HepG2 (cell line): ENCODE results near the gene SLC2A13. TPM values are rescaled to one million over a fixed set of nuclear protein-coding genes. Genes with fewer than 3 reads are reported as not detected.

ENCODE experiments used
- ATAC-seq: fragments of 200-7000 bp; cut with Tn5 transposase; 3 replicates; pipeline ENCODE4 v1.9.1; 2020; ENCODE audit warnings: mild to moderate bottlenecking, moderate library complexity
- BruUV-seq: library from RNA; stranded (reverse); fragments of 400-500 nt; replicated peaks from 2 replicates; lab custom pipeline; 2021; lab: Mats Ljungman, UMichigan
- CTCF ChIA-PET: fragments of 300-600 bp; formaldehyde crosslinking; extraction: SDS; loops from one replicate; lab custom pipeline; 2021; ENCODE audit warnings: low total read pairs, inconsistent platforms, low intra/inter-chr PET ratio; lab: Yijun Ruan, JAX
- POLR2A ChIA-PET: fragments of 350-600 bp; sonication (Branson Sonifier 250); formaldehyde crosslinking; loops from one replicate; lab custom pipeline; 2020; ENCODE audit warnings: antibody characterized with exemption, inconsistent platforms; lab: Yijun Ruan, JAX
- DNase-seq: peaks from one replicate; pipeline ENCODE4 v3.0.0-alpha.2; 2015; ENCODE audit warnings: low spot score
- FAIRE-seq: peaks from 3 replicates; lab custom pipeline; 2011; peaks lifted over from hg19 to GRCh38; lab: Jason Lieb, UNC
- H2AFZ ChIP-seq: one replicate; pipeline ENCODE4 v1.6.1; 2011; ENCODE audit warnings: low read length, inconsistent platforms
- H3K27ac ChIP-seq: fragments of 300-600 bp; 3 replicates; pipeline ENCODE4 v1.8.0; 2011; ENCODE audit warnings: mixed run types, mild to moderate bottlenecking, mixed read lengths, low read length, inconsistent platforms; ENCODE audit not compliant: insufficient read depth; ENCODE audit errors: extremely low read length
- H3K27me3 ChIP-seq, 2 experiments: fragments of 200-600 bp in 1 of 2; 2 replicates in 1 of 2; 3 replicates in 1 of 2; pipeline versions ENCODE4 v1.6.0 to v1.8.0; 2011; ENCODE audit warnings: low read length in 2 of 2, mild to moderate bottlenecking in 2 of 2, moderate library complexity in 2 of 2, inconsistent platforms in 1 of 2; ENCODE audit not compliant: insufficient read depth in 2 of 2, control insufficient read depth in 1 of 2
- H3K36me3 ChIP-seq, 2 experiments: fragments of 200-600 bp in 1 of 2; replicated peaks in 1 of 2; 2 replicates in 1 of 2; 3 replicates in 1 of 2; pipeline versions ENCODE4 v1.5.1 to v1.8.0; 2011; ENCODE audit warnings: low read length in 2 of 2, inconsistent platforms in 1 of 2; ENCODE audit not compliant: insufficient read depth in 2 of 2, control insufficient read depth in 1 of 2
- H3K4me1 ChIP-seq: 2 replicates; pipeline ENCODE4 v1.5.1; 2012; ENCODE audit warnings: low read length, inconsistent platforms; ENCODE audit not compliant: insufficient read depth
- H3K4me2 ChIP-seq: 2 replicates; pipeline ENCODE4 v1.6.0; 2011; ENCODE audit warnings: low read depth, low read length, inconsistent platforms
- H3K4me3 ChIP-seq, 3 experiments: fragments of 200-600 bp in 1 of 3; sonication (generic), shearing (Covaris generic) in 1 of 3; replicated peaks in 1 of 3; 2 replicates each; pipeline ENCODE4 v1.5.1; 2011 to 2016; ENCODE audit warnings: low read length in 3 of 3, inconsistent platforms in 2 of 3, low read depth in 2 of 3, mild to moderate bottlenecking in 2 of 3, control low read depth in 1 of 3, mixed read lengths in 1 of 3; ENCODE audit not compliant: insufficient read depth in 1 of 3
- H3K79me2 ChIP-seq: one replicate; pipeline ENCODE4 v1.6.1; 2011; ENCODE audit warnings: low read length, inconsistent platforms; ENCODE audit not compliant: insufficient read depth
- H3K9ac ChIP-seq: 2 replicates; pipeline ENCODE4 v1.6.0; 2011; ENCODE audit warnings: mild to moderate bottlenecking, low read depth, low read length, inconsistent platforms; ENCODE audit not compliant: insufficient read depth
- H3K9me3 ChIP-seq: 2 replicates; pipeline ENCODE4 v1.5.1; 2012; ENCODE audit warnings: mild to moderate bottlenecking, low read length
- H4K20me1 ChIP-seq: 2 replicates; pipeline ENCODE4 v1.6.0; 2011; ENCODE audit warnings: inconsistent platforms, mild to moderate bottlenecking, low read length, moderate library complexity; ENCODE audit not compliant: insufficient read depth
- FIP1L1 ChIP-seq: fragments of 200-400 bp; formaldehyde crosslinking; IDR thresholded peaks from 2 replicates; pipeline ENCODE4 v1.6.1; 2018; ENCODE audit warnings: low read depth, mild to moderate bottlenecking, low read length, moderate library complexity, borderline replicate concordance; ENCODE audit not compliant: insufficient read depth
- GTF2F1 ChIP-seq: fragments of 150-350 bp; IDR thresholded peaks from 2 replicates; pipeline ENCODE4 v1.6.1; 2014; ENCODE audit warnings: low read length
- NCOA2 ChIP-seq: sonication (generic); formaldehyde crosslinking; IDR thresholded peaks from 2 replicates; pipeline ENCODE4 v1.8.0; 2022; ENCODE audit warnings: inconsistent platforms
- PHF20 ChIP-seq: sonication (generic); formaldehyde crosslinking; IDR thresholded peaks from 2 replicates; pipeline ENCODE4 v1.5.0; 2020; ENCODE audit warnings: mild to moderate bottlenecking, missing genetic modification reagents
- PRPF4 ChIP-seq: fragments of 200-400 bp; formaldehyde crosslinking; IDR thresholded peaks from 2 replicates; pipeline ENCODE4 v1.6.1; 2016; ENCODE audit warnings: low read length, low read depth; ENCODE audit not compliant: poor library complexity, severe bottlenecking
- RAD21 ChIP-seq: fragments of 450-650 bp; formaldehyde crosslinking; IDR thresholded peaks from 2 replicates; pipeline ENCODE4 v1.5.0; 2020; ENCODE audit warnings: mild to moderate bottlenecking
- RAD51 ChIP-seq: fragments of 450-650 bp; IDR thresholded peaks from 2 replicates; pipeline ENCODE4 v1.6.1; 2016; ENCODE audit warnings: borderline replicate concordance
- ZMYM4 ChIP-seq: sonication (generic); formaldehyde crosslinking; IDR thresholded peaks from 2 replicates; pipeline ENCODE4 v1.8.1; 2023; ENCODE audit warnings: mild to moderate bottlenecking, missing genetic modification reagents
- ZNF136 ChIP-seq: sonication (generic); formaldehyde crosslinking; IDR thresholded peaks from 2 replicates; pipeline ENCODE4 v1.8.1; 2022; ENCODE audit warnings: low read depth, mild to moderate bottlenecking, moderate library complexity, missing genetic modification reagents
- ZNF263 ChIP-seq: sonication (generic); formaldehyde crosslinking; IDR thresholded peaks from 2 replicates; pipeline ENCODE4 v1.4.0; 2020; ENCODE audit warnings: missing genetic modification reagents
- ZNF264 ChIP-seq: sonication (generic); formaldehyde crosslinking; IDR thresholded peaks from 2 replicates; pipeline ENCODE4 v1.4.0; 2020; ENCODE audit warnings: missing genetic modification reagents
- ZNF292 ChIP-seq: sonication (generic); formaldehyde crosslinking; IDR thresholded peaks from 2 replicates; pipeline ENCODE4 v1.8.1; 2022; ENCODE audit warnings: mild to moderate bottlenecking, low read depth, missing genetic modification reagents, borderline replicate concordance
- ZNF329 ChIP-seq: sonication (generic); formaldehyde crosslinking; IDR thresholded peaks from 2 replicates; pipeline ENCODE4 v1.9.0; 2021; ENCODE audit warnings: low read depth, mild to moderate bottlenecking, missing genetic modification reagents
- ZNF432 ChIP-seq: sonication (generic); formaldehyde crosslinking; IDR thresholded peaks from 2 replicates; pipeline ENCODE4 v1.5.0; 2020; ENCODE audit warnings: missing genetic modification reagents, mild to moderate bottlenecking, borderline replicate concordance
- ZNF460 ChIP-seq: sonication (generic); formaldehyde crosslinking; IDR thresholded peaks from 2 replicates; pipeline ENCODE4 v1.5.1; 2020; ENCODE audit warnings: missing genetic modification reagents, mild to moderate bottlenecking, borderline replicate concordance
- ZNF569 ChIP-seq: sonication (generic); formaldehyde crosslinking; IDR thresholded peaks from 2 replicates; pipeline ENCODE4 v1.5.0; 2020; ENCODE audit warnings: mild to moderate bottlenecking, missing genetic modification reagents, moderate library complexity, borderline replicate concordance
- WGBS: methylation state at CpG from one replicate; pipeline ENCODE4 v1.1.6; 2017; ENCODE audit warnings: low lambda C conversion rate; 5-methylcytosine and 5-hydroxymethylcytosine counted together
- in situ Hi-C: cut with HindIII; loops from 2 replicates; pipeline ENCODE4 v1.10.0; 2017; ENCODE audit warnings: low pct_unique_long_range_greater_than_20kb; ENCODE audit not compliant: extremely low pct_ligation_motif_present
- intact Hi-C: fragments of 100-400 bp; cut with micrococcal nuclease; formaldehyde crosslinking; loops from one replicate; pipeline ENCODE4 v1.10.0; 2022; ENCODE audit not compliant: unreplicated experiment
- polyA plus RNA-seq, 8 experiments: library from polyadenylated mRNA; depleted of rRNA in 3 of 8; stranded (reverse) in 7 of 8; unstranded in 1 of 8; fragments of >200 nt; fragmentation: Illumina TruSeq in 4 of 8; extraction: Trizol in 4 of 8; gene quantifications; 2 replicates each; pipeline versions ENCODE4 v1.2.1 to v1.2.3, GENCODE V29; 2011 to 2016; ENCODE audit warnings: low read depth in 4 of 8, missing spikeins in 1 of 8, mixed read lengths in 1 of 8; ENCODE audit not compliant: insufficient read depth in 1 of 8
- total RNA-seq, 5 experiments: library from RNA; depleted of rRNA; stranded (reverse); fragments of >200 nt; fragmentation: Illumina TruSeq; extraction: Trizol; gene quantifications; 2 replicates each; pipeline ENCODE4 v1.2.3, GENCODE V29; 2016; ENCODE audit warnings: low read depth in 1 of 5
- TF ChIP-seq, protein P1 (sequence below): sonication (generic); formaldehyde crosslinking; IDR thresholded peaks from 2 replicates; pipeline ENCODE4 v1.4.0; 2020; ENCODE audit warnings: mild to moderate bottlenecking, missing genetic modification reagents, borderline replicate concordance
- TF ChIP-seq, protein P2 (sequence below): sonication (generic); formaldehyde crosslinking; conservative IDR thresholded peaks from 2 replicates; pipeline ENCODE4 v1.8.0; 2022; ENCODE audit warnings: mild to moderate bottlenecking, moderate library complexity, missing genetic modification reagents
- TF ChIP-seq, protein P3 (sequence below): sonication (generic); formaldehyde crosslinking; IDR thresholded peaks from 2 replicates; pipeline ENCODE4 v1.5.0; 2020; ENCODE audit warnings: missing genetic modification reagents

SLC2A13 gene
- total and polyA plus RNA-seq, 2 of the 13 experiments (the other 11 are each of a cell fraction or from before 2014, with no cell fraction given): 5.5 to 6.0 TPM

DNA sequence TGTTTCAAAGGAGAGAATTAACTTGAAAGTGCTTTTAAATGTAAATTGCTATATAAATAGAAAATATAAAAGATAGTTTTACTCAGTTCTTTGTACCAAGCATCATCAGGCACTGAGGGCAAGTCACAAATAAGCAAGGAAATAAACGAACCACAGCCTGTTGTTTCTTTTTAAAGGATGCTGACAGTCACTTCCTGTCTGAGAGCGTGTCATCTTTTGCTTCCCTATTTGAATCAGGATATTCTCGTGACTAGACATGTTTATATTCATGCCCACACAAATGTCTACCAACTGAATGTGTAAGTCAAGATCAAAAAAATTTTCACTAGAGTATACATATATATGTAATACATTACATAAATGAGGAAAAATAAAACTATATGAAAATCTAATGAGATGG, 31.4 kb upstream of the SLC2A13 start:
- no peaks in the 10 kb centered on the region for H3K9me3 ChIP-seq
- intact Hi-C loops: no loop called here
- H3K79me2 ChIP-seq: no peaks in the 10 kb centered on the region
- FAIRE-seq (no peak), ATAC-seq (no peak)
- H3K36me3 ChIP-seq: no peaks in the 10 kb centered on the region
- 1% methylated on average over 3 of the region's 3 CpGs for WGBS
- H4K20me1 ChIP-seq: no peaks in the 10 kb centered on the region
- H3K9ac ChIP-seq: no peak overlapping the region
- CTCF ChIA-PET: no interaction called here
- H3K4me1 ChIP-seq: no peaks in the 10 kb centered on the region
- no peak overlapping the region for H3K4me3 ChIP-seq
- no peaks in the 10 kb centered on the region; a peak in 1 of 5 replicates for H3K27me3 ChIP-seq
- no TSS peak for BruUV-seq
- no peak overlapping the region for H3K27ac ChIP-seq
- TF ChIP-seq GTF2F1 (no peak), ZNF264 (no peak), ZNF136 (CRISPR knock-in tag) (no peak), PHF20 (CRISPR knock-in tag) (no peak), NCOA2 (CRISPR knock-in tag) (no peak), FIP1L1 (no peak), ZNF329 (CRISPR knock-in tag) (no peak), ZNF292 (CRISPR knock-in tag) (no peak), RAD21 (CRISPR knock-in tag) (no peak), ZMYM4 (CRISPR knock-in tag) (no peak), ZNF460 (CRISPR knock-in tag) (no peak), PRPF4 (no peak), RAD51 (no peak), ZNF263 (CRISPR knock-in tag) (no peak), ZNF432 (CRISPR knock-in tag) (no peak), ZNF569 (no peak)
- TF ChIP-seq, protein P1, sequence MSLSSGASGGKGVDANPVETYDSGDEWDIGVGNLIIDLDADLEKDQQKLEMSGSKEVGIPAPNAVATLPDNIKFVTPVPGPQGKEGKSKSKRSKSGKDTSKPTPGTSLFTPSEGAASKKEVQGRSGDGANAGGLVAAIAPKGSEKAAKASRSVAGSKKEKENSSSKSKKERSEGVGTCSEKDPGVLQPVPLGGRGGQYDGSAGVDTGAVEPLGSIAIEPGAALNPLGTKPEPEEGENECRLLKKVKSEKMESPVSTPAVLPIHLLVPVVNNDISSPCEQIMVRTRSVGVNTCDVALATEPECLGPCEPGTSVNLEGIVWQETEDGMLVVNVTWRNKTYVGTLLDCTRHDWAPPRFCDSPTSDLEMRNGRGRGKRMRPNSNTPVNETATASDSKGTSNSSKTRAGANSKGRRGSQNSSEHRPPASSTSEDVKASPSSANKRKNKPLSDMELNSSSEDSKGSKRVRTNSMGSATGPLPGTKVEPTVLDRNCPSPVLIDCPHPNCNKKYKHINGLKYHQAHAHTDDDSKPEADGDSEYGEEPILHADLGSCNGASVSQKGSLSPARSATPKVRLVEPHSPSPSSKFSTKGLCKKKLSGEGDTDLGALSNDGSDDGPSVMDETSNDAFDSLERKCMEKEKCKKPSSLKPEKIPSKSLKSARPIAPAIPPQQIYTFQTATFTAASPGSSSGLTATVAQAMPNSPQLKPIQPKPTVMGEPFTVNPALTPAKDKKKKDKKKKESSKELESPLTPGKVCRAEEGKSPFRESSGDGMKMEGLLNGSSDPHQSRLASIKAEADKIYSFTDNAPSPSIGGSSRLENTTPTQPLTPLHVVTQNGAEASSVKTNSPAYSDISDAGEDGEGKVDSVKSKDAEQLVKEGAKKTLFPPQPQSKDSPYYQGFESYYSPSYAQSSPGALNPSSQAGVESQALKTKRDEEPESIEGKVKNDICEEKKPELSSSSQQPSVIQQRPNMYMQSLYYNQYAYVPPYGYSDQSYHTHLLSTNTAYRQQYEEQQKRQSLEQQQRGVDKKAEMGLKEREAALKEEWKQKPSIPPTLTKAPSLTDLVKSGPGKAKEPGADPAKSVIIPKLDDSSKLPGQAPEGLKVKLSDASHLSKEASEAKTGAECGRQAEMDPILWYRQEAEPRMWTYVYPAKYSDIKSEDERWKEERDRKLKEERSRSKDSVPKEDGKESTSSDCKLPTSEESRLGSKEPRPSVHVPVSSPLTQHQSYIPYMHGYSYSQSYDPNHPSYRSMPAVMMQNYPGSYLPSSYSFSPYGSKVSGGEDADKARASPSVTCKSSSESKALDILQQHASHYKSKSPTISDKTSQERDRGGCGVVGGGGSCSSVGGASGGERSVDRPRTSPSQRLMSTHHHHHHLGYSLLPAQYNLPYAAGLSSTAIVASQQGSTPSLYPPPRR (CRISPR knock-in tag): no peak
- TF ChIP-seq, protein P2, sequence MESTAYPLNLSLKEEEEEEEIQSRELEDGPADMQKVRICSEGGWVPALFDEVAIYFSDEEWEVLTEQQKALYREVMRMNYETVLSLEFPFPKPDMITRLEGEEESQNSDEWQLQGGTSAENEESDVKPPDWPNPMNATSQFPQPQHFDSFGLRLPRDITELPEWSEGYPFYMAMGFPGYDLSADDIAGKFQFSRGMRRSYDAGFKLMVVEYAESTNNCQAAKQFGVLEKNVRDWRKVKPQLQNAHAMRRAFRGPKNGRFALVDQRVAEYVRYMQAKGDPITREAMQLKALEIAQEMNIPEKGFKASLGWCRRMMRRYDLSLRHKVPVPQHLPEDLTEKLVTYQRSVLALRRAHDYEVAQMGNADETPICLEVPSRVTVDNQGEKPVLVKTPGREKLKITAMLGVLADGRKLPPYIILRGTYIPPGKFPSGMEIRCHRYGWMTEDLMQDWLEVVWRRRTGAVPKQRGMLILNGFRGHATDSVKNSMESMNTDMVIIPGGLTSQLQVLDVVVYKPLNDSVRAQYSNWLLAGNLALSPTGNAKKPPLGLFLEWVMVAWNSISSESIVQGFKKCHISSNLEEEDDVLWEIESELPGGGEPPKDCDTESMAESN (CRISPR knock-in tag): no peak
- TF ChIP-seq, protein P3, sequence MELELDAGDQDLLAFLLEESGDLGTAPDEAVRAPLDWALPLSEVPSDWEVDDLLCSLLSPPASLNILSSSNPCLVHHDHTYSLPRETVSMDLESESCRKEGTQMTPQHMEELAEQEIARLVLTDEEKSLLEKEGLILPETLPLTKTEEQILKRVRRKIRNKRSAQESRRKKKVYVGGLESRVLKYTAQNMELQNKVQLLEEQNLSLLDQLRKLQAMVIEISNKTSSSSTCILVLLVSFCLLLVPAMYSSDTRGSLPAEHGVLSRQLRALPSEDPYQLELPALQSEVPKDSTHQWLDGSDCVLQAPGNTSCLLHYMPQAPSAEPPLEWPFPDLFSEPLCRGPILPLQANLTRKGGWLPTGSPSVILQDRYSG (CRISPR knock-in tag): no peak
- TF ChIP-seq, all 625 proteins: peak for 0
- no peak for DNase-seq
- no peak overlapping the region for H2AFZ ChIP-seq
- in situ Hi-C loops: no loop called here
- no peak overlapping the region for H3K4me2 ChIP-seq
- POLR2A ChIA-PET: no interaction called here
